NB4 (cell line): ENCODE measurements around the gene DMRTC2.

Experiments
- MYC ChIP-seq: IDR thresholded peaks from 2 replicates; pipeline ENCODE4 v1.6.1; 2011; ENCODE audit warnings: low read depth, low read length
- POLR2A ChIP-seq: IDR thresholded peaks from 2 replicates; pipeline ENCODE4 v1.6.1; 2011; ENCODE audit warnings: mild to moderate bottlenecking; ENCODE audit not compliant: insufficient read length; ENCODE audit errors: extremely low read depth
- TF ChIP-seq, protein P1 (sequence below): IDR thresholded peaks from one replicate; pipeline ENCODE4 v1.5.1; 2012; ENCODE audit warnings: low read depth, low read length

DNA sequence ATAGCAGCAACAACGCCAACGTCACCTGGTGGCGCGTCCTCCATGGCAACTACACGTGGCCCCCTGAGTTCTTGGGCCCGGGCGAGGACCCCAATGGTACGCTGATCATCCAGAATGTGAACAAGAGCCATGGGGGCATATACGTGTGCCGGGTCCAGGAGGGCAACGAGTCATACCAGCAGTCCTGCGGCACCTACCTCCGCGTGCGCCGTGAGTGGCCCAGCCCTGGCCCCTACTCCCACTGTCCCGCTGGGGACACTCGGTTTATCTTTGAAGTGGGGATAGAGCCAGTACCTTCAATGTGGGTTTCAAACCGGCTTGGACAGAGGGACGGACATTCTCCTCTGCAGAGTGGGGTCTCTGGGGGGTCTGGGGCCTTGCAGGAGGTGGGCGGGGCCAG is 34.2 kb downstream of the DMRTC2 start:
- no peak for TF ChIP-seq MYC
- TF ChIP-seq, protein P1, sequence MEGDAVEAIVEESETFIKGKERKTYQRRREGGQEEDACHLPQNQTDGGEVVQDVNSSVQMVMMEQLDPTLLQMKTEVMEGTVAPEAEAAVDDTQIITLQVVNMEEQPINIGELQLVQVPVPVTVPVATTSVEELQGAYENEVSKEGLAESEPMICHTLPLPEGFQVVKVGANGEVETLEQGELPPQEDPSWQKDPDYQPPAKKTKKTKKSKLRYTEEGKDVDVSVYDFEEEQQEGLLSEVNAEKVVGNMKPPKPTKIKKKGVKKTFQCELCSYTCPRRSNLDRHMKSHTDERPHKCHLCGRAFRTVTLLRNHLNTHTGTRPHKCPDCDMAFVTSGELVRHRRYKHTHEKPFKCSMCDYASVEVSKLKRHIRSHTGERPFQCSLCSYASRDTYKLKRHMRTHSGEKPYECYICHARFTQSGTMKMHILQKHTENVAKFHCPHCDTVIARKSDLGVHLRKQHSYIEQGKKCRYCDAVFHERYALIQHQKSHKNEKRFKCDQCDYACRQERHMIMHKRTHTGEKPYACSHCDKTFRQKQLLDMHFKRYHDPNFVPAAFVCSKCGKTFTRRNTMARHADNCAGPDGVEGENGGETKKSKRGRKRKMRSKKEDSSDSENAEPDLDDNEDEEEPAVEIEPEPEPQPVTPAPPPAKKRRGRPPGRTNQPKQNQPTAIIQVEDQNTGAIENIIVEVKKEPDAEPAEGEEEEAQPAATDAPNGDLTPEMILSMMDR, result no peak
- no peak for TF ChIP-seq POLR2A
